IMR-90 (cell line): ENCODE measurements around the gene AQP7. TPM values are rescaled to one million over a fixed set of nuclear protein-coding genes. Genes with fewer than 3 reads are reported as not detected.
A peak's percentile ranks its signal among the peaks of the same experiment; 100 is the strongest.
"Not testable (repeated sequence)": the region's sequence is repeated elsewhere in the genome, so short reads cannot be mapped to it uniquely, and the experiment has no call there.

Source experiments
- ATAC-seq: fragments of 200-7000 bp; cut with Tn5 transposase; 2 replicates; pipeline ENCODE4 v1.9.1; 2020; ENCODE audit warnings: low read depth, mild to moderate bottlenecking, moderate library complexity
- BruUV-seq: library from RNA; stranded (reverse); fragments of 400-500 nt; replicated peaks from 2 replicates; lab custom pipeline; 2021; lab: Mats Ljungman, UMichigan
- CTCF ChIA-PET: fragments of 300-600 bp; formaldehyde crosslinking; extraction: SDS; loops from one replicate; lab custom pipeline; 2021; ENCODE audit warnings: antibody characterized with exemption; lab: Yijun Ruan, JAX
- POLR2A ChIA-PET: fragments of 300-600 bp; sonication (Branson Sonifier 250); formaldehyde crosslinking; loops from one replicate; lab custom pipeline; 2022; ENCODE audit warnings: antibody characterized with exemption; ENCODE audit not compliant: unreplicated experiment; lab: Charles Lee
- DNase-seq: peaks from one replicate; pipeline ENCODE4 v3.0.0; 2013
- H2AFZ ChIP-seq: replicated peaks from 2 replicates; pipeline ENCODE3; 2013; ENCODE audit warnings: low read length, mild to moderate bottlenecking; ENCODE audit not compliant: poor library complexity
- H2AK5ac ChIP-seq: 2 replicates; pipeline ENCODE4 v1.6.1; 2013; ENCODE audit warnings: low read depth, low read length, inconsistent platforms
- H2AK9ac ChIP-seq: replicated peaks from 2 replicates; pipeline ENCODE3; 2013; ENCODE audit warnings: mild to moderate bottlenecking, low read depth, low read length, moderate library complexity; ENCODE audit not compliant: poor library complexity
- H2BK120ac ChIP-seq: 2 replicates; pipeline ENCODE4 v1.6.1; 2013; ENCODE audit warnings: low read depth, low read length, inconsistent platforms
- H2BK15ac ChIP-seq: 3 replicates; pipeline ENCODE4 v1.6.1; 2013; ENCODE audit warnings: low read depth, low read length, inconsistent platforms
- H2BK20ac ChIP-seq: 2 replicates; pipeline ENCODE4 v1.6.1; 2013; ENCODE audit warnings: low read depth, mild to moderate bottlenecking, inconsistent platforms, low read length, moderate library complexity
- H2BK5ac ChIP-seq: 2 replicates; pipeline ENCODE4 v1.6.1; 2013; ENCODE audit warnings: mild to moderate bottlenecking, low read depth, low read length, inconsistent platforms; ENCODE audit not compliant: poor library complexity, severe bottlenecking
- H3K14ac ChIP-seq: replicated peaks from 2 replicates; pipeline ENCODE4 v1.6.1; 2013; ENCODE audit warnings: low read depth, low read length, inconsistent platforms
- H3K18ac ChIP-seq: 2 replicates; pipeline ENCODE4 v1.6.1; 2013; ENCODE audit warnings: low read depth, low read length, control low read depth
- H3K23ac ChIP-seq: 2 replicates; pipeline ENCODE4 v1.6.1; 2013; ENCODE audit warnings: low read depth, low read length, inconsistent platforms
- H3K27ac ChIP-seq: 2 replicates; pipeline ENCODE4 v1.5.1; 2013; ENCODE audit warnings: mild to moderate bottlenecking, control low read depth, low read length; ENCODE audit not compliant: insufficient read depth
- H3K27me3 ChIP-seq: 2 replicates; pipeline ENCODE4 v1.6.1; 2013; ENCODE audit warnings: low read length; ENCODE audit not compliant: control insufficient read depth, insufficient read depth
- H3K36me3 ChIP-seq: 2 replicates; pipeline ENCODE4 v1.6.1; 2013; ENCODE audit warnings: low read length, mixed read lengths; ENCODE audit not compliant: control insufficient read depth, insufficient read depth
- H3K4ac ChIP-seq: 2 replicates; pipeline ENCODE4 v1.6.1; 2013; ENCODE audit warnings: low read depth, low read length, inconsistent platforms
- H3K4me1 ChIP-seq: 2 replicates; pipeline ENCODE4 v1.6.1; 2013; ENCODE audit warnings: low read length, mixed read lengths; ENCODE audit not compliant: control insufficient read depth, insufficient read depth
- H3K4me2 ChIP-seq: 2 replicates; pipeline ENCODE4 v1.6.1; 2013; ENCODE audit warnings: low read depth, mild to moderate bottlenecking, control low read depth, low read length, moderate library complexity
- H3K4me3 ChIP-seq: 2 replicates; pipeline ENCODE4 v1.5.1; 2013; ENCODE audit warnings: low read depth, mild to moderate bottlenecking, control low read depth, low read length, moderate library complexity; ENCODE audit not compliant: insufficient read depth
- H3K56ac ChIP-seq: 2 replicates; pipeline ENCODE4 v1.6.1; 2013; ENCODE audit warnings: low read length, inconsistent platforms; ENCODE audit not compliant: insufficient read depth; ENCODE audit errors: extremely low read depth
- H3K79me1 ChIP-seq, 2 experiments: 2 replicates each; pipeline ENCODE4 v1.6.1; 2013; ENCODE audit warnings: low read length in 2 of 2, inconsistent platforms in 1 of 2, low read depth in 1 of 2
- H3K9ac ChIP-seq: 2 replicates; pipeline ENCODE4 v1.6.1; 2013; ENCODE audit warnings: low read depth, low read length, control low read depth
- H3K9me1 ChIP-seq: 2 replicates; pipeline ENCODE4 v1.6.1; 2013; ENCODE audit warnings: low read length, inconsistent platforms; ENCODE audit not compliant: insufficient read depth
- H3K9me3 ChIP-seq: 2 replicates; pipeline ENCODE4 v1.6.1; 2013; ENCODE audit warnings: low read length; ENCODE audit not compliant: control insufficient read depth, insufficient read depth
- H4K20me1 ChIP-seq: 2 replicates; pipeline ENCODE4 v1.6.1; 2013; ENCODE audit warnings: low read length, inconsistent platforms; ENCODE audit not compliant: insufficient read depth
- H4K5ac ChIP-seq: 2 replicates; pipeline ENCODE4 v1.6.1; 2013; ENCODE audit warnings: mild to moderate bottlenecking, low read depth, low read length, control low read depth
- H4K8ac ChIP-seq, 2 experiments: 2 replicates each; pipeline ENCODE4 v1.6.1; 2013; ENCODE audit warnings: low read depth in 2 of 2, low read length in 2 of 2, control low read depth in 1 of 2, inconsistent platforms in 1 of 2
- H4K91ac ChIP-seq: 2 replicates; pipeline ENCODE4 v1.6.1; 2013; ENCODE audit warnings: low read depth, low read length, inconsistent platforms; ENCODE audit not compliant: insufficient read depth
- WGBS, 2 experiments: methylation state at CpG; one replicate each; pipeline versions ENCODE4 v1.1.5 to v1.1.7; 2013; ENCODE audit warnings: missing lambda C conversion rate in 2 of 2; ENCODE audit not compliant: insufficient read length in 1 of 2; ENCODE audit errors: extremely low coverage in 2 of 2; 5-methylcytosine and 5-hydroxymethylcytosine counted together
- dilution Hi-C: fragments of 300-500 bp; cut with HindIII; formaldehyde crosslinking; loops from one replicate; pipeline ENCODE4 v1.14.3; 2018; ENCODE audit warnings: low sequenced_read_pairs; ENCODE audit not compliant: unreplicated experiment
- in situ Hi-C: fragments of 300-500 bp; cut with MboI; formaldehyde crosslinking; loops from 3 replicates; pipeline ENCODE4 v1.14.3; 2019; ENCODE audit warnings: low sequenced_read_pairs, inconsistent platforms, mixed read lengths
- intact Hi-C: fragments of 100-400 bp; cut with micrococcal nuclease; formaldehyde crosslinking; loops from 2 replicates; pipeline ENCODE4 v1.10.0; 2022
- polyA plus RNA-seq, 3 experiments: library from polyadenylated mRNA; depleted of rRNA; stranded (reverse); fragments of >200 nt; gene quantifications; 2 replicates each; pipeline ENCODE4 v1.2.3, GENCODE V29; 2012; ENCODE audit warnings: low replicate concordance in 1 of 3
- total RNA-seq: library from RNA; depleted of rRNA; stranded (reverse); fragments of >200 nt; gene quantifications from 2 replicates; pipeline ENCODE4 v1.2.3, GENCODE V29; 2012

The AQP7 gene
- total and polyA plus RNA-seq, 2 of the 4 experiments (the other 2 are of a cell fraction): 0.07 TPM; not detected in 1

DNA sequence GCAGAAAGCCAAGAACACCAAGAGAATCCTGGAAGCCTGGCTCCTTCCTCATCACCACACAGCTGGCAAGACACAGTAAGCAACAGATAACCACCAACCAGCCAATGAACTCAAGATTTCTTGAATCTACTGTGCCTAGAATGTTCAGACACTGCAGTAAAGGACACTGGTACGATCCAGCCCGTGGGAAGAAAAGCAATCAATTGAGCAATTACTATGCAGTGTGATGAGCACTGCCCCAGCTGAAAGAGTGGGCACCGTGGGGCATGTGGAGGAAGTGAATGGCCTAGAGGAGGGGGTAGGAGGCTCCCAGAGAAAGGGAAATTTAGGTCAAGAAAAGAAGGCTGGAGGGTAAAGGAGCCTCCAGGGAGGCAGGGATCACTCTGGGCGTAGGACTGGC is 4.6 kb downstream of the AQP7 start:
- H2AFZ ChIP-seq: not testable (repeated sequence)

DNA sequence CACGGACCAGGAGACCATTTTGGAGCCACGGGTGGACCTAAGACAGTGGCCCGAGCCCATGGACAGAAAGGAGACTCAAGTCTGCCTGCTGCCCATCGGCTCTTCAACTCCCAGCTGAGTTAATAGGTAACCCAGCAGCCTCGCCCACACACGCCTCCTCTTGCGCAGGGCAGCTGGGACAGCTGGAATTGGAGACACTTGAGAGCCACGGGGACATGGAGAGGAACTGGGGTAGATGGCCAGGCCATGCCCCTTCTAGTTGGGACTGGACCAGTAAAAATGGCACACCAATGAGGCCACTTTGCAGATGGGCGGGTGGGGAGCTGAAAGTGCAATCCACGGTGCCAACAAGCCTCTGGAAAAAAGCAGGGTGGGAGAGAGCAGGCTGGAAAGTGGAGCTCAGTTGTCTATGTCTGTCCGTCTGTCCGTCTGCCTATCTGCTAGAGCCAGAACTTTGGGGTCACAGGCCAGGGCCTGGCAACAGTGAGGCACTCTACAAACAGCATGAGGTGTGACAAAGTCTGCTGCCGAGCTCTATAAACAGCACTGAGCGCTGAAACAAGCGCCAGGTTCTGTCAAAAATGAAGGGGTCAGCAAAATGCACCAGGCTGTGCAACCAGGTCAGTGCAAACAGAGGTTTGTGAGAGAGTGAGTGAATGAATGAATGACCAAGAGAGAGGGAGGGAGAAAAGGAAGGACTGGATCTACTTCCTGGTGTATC is 7.0 kb downstream of the AQP7 start:
- H4K20me1 ChIP-seq, H2AFZ ChIP-seq, H4K5ac ChIP-seq, intact Hi-C loops, H2BK20ac ChIP-seq, H4K91ac ChIP-seq, H3K79me1 ChIP-seq, H3K9me3 ChIP-seq, ATAC-seq, DNase-seq, BruUV-seq, H3K9me1 ChIP-seq, CTCF ChIA-PET, H3K4me2 ChIP-seq, H3K23ac ChIP-seq, H3K9ac ChIP-seq, in situ Hi-C loops, H3K4me3 ChIP-seq, H3K56ac ChIP-seq, H2BK15ac ChIP-seq, H3K14ac ChIP-seq, H3K27ac ChIP-seq, H4K8ac ChIP-seq, POLR2A ChIA-PET, H3K18ac ChIP-seq, H2BK120ac ChIP-seq, H2BK5ac ChIP-seq, H3K36me3 ChIP-seq, dilution Hi-C loops, H3K27me3 ChIP-seq, H3K4ac ChIP-seq, H2AK9ac ChIP-seq: not testable (repeated sequence)
- peaks cover 12% of the 10 kb centered on the region for H3K4me1 ChIP-seq
- H2AK5ac ChIP-seq: peak overlapping the region; percentile 39; the same call in 1 of the 2 replicates
- 89% methylated on average over 5 of the region's 15 CpGs; no CpG with 5 or more reads in 1 of the 2 experiments for WGBS, 2 experiments

More for the DNA sequence above, 4.6 kb downstream of the AQP7 start:
- H2BK15ac ChIP-seq, H3K23ac ChIP-seq, H4K8ac ChIP-seq, H3K79me1 ChIP-seq, H2AK5ac ChIP-seq, H3K14ac ChIP-seq, H3K27me3 ChIP-seq, POLR2A ChIA-PET, intact Hi-C loops, H3K56ac ChIP-seq, BruUV-seq, H2AK9ac ChIP-seq, H4K20me1 ChIP-seq, H2BK5ac ChIP-seq, H2BK20ac ChIP-seq, DNase-seq, H3K9me3 ChIP-seq, H3K9ac ChIP-seq, H4K91ac ChIP-seq, H4K5ac ChIP-seq, H3K36me3 ChIP-seq, H3K27ac ChIP-seq, H3K4ac ChIP-seq, in situ Hi-C loops, H3K4me2 ChIP-seq, ATAC-seq, CTCF ChIA-PET, H3K18ac ChIP-seq, dilution Hi-C loops, H2BK120ac ChIP-seq, H3K4me3 ChIP-seq, H3K9me1 ChIP-seq, H3K4me1 ChIP-seq: not testable (repeated sequence)
- WGBS, 2 experiments: no CpG with 5 or more reads among the region's 4 CpGs
